Nephron (organoid): ENCODE measurements around the gene SLC46A2.

Experiments used
- H3K27ac Mint-ChIP-seq, 3 experiments: 2 replicates each; pipeline ENCODE4 v1.8.0; 2020; ENCODE audit warnings: mixed read lengths in 3 of 3, mild to moderate bottlenecking in 2 of 3, moderate library complexity in 1 of 3
- H3K27me3 Mint-ChIP-seq: 2 replicates; pipeline ENCODE4 v1.8.0; 2021; ENCODE audit warnings: low read depth, mild to moderate bottlenecking, moderate library complexity, mixed read lengths
- H3K36me3 Mint-ChIP-seq: 2 replicates; pipeline ENCODE4 v1.8.0; 2020; ENCODE audit warnings: low read depth, mixed read lengths
- H3K4me1 Mint-ChIP-seq: 2 replicates; pipeline ENCODE4 v1.8.0; 2020; ENCODE audit warnings: mixed read lengths
- H3K4me3 Mint-ChIP-seq, 3 experiments: 2 replicates each; pipeline ENCODE4 v1.8.0; 2020; ENCODE audit warnings: mild to moderate bottlenecking in 3 of 3, mixed read lengths in 3 of 3, moderate library complexity in 2 of 3
- H3K9me3 Mint-ChIP-seq: 2 replicates; pipeline ENCODE4 v1.8.0; 2020; ENCODE audit warnings: mixed read lengths
- TF ChIP-seq, protein P1 (sequence below), 3 experiments: fragments of 200-600 bp; sonication (generic); IDR thresholded peaks; one replicate each; pipeline ENCODE4 v1.5.0; 2021; ENCODE audit warnings: antibody characterized with exemption in 3 of 3; ENCODE audit not compliant: unreplicated experiment in 3 of 3

Gene SLC46A2

DNA sequence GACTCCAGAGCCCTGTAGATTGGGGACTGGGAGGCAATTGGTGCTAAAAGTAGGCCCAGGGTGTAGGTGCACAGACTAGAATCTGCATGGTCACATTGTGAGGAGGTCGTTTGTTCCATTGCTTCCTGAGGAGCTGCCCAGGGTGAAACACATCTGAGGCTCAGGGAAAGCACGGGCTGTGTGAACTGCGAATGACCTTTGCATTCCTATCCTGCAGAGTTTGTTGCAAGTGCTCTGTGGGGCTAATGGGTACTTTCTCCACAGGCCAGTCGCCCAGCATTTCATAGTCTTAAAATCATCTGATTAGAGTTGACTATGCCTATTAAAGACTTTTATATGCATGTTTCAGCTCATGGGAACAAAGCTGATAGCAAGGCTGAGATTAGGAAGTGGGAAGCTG is 14.4 kb upstream of the SLC46A2 start:
- TF ChIP-seq, protein P1, sequence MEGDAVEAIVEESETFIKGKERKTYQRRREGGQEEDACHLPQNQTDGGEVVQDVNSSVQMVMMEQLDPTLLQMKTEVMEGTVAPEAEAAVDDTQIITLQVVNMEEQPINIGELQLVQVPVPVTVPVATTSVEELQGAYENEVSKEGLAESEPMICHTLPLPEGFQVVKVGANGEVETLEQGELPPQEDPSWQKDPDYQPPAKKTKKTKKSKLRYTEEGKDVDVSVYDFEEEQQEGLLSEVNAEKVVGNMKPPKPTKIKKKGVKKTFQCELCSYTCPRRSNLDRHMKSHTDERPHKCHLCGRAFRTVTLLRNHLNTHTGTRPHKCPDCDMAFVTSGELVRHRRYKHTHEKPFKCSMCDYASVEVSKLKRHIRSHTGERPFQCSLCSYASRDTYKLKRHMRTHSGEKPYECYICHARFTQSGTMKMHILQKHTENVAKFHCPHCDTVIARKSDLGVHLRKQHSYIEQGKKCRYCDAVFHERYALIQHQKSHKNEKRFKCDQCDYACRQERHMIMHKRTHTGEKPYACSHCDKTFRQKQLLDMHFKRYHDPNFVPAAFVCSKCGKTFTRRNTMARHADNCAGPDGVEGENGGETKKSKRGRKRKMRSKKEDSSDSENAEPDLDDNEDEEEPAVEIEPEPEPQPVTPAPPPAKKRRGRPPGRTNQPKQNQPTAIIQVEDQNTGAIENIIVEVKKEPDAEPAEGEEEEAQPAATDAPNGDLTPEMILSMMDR (IDR thresholded peaks at IDR 0.05; ENCODE audit: unreplicated experiment in 3 of 3), result no peak
- H3K27ac Mint-ChIP-seq, result peak overlapping the region in 1 of 3 experiments; percentile 57
- H3K4me1 Mint-ChIP-seq, result no peaks in the 10 kb centered on the region
- H3K4me3 Mint-ChIP-seq, result no peak overlapping the region
- H3K36me3 Mint-ChIP-seq, result no peaks in the 10 kb centered on the region
- peaks cover 13% of the 10 kb centered on the region for H3K27me3 Mint-ChIP-seq
- H3K9me3 Mint-ChIP-seq, result no peaks in the 10 kb centered on the region

DNA sequence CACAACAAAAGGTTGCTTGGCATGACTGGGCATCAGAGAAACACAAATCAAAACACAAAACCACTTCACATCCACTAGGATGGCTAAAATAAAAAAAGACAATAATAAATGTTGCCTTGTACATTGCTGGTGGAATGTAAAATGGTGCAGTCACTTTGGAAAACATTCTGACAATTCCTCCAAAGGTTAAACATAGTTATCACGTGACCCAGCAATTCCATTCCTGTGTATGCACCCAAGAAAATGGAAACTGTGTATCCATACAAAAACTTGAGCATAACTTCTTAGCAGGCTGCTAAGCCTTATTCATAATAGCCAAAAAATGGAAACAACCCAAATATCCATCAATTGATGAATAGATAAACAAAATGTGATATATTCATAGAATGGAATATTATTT is 10.2 kb upstream of the SLC46A2 start:
- H3K4me3 Mint-ChIP-seq, result no peak overlapping the region
- H3K9me3 Mint-ChIP-seq, result no peaks in the 10 kb centered on the region
- no peaks in the 10 kb centered on the region for H3K4me1 Mint-ChIP-seq
- H3K27ac Mint-ChIP-seq, result no peak overlapping the region
- H3K27me3 Mint-ChIP-seq, result peaks cover 24% of the 10 kb centered on the region
- TF ChIP-seq, protein P1 (IDR thresholded peaks at IDR 0.05; ENCODE audit: unreplicated experiment in 3 of 3), result no peak
- no peaks in the 10 kb centered on the region for H3K36me3 Mint-ChIP-seq

DNA sequence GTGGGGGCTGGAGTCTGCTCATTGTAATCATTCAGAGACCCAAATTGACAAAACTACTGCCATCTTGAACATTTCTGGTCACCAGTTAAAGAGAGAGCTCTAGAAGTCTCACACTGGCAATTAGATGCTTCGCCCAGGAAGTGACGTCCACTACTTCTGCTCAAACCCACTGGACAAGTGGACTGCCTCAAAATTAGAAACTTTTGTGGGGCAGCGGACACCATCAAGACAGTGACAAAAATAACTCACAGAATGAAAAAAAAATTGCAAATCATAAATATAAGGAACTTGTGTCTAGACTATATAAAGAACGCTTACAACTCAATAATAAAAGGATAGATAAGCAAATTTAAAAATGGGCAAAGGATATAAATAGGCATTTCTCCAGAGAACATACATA is 9.8 kb upstream of the SLC46A2 start:
- TF ChIP-seq, protein P1 (IDR thresholded peaks at IDR 0.05; ENCODE audit: unreplicated experiment in 3 of 3), result no peak
- H3K36me3 Mint-ChIP-seq, result no peaks in the 10 kb centered on the region
- no peaks in the 10 kb centered on the region for H3K4me1 Mint-ChIP-seq
- no peak overlapping the region for H3K4me3 Mint-ChIP-seq
- H3K27me3 Mint-ChIP-seq, result peaks cover 28% of the 10 kb centered on the region
- H3K9me3 Mint-ChIP-seq, result no peaks in the 10 kb centered on the region
- no peak overlapping the region for H3K27ac Mint-ChIP-seq

DNA sequence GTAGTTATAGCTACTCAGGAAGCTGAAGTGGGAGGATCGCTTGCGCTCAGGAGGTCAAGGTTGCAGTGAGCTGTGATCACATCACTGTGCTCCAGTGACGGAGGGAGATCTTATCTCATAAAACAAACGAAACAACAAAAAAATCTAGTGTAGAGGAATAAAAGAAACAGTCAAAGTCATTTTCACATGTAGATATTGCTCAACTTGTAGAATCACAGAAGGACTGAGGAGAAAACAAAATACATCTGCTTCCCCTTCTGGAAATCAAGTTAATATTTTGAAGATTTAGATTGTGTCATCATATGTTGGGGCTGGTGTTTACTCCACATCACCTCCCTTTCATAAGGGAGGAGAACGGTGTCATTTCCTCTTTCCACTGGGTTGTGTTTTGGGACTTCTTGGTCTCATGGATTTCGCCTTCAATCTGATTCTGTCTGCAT is 8.2 kb upstream of the SLC46A2 start:
- H3K27ac Mint-ChIP-seq, result no peak overlapping the region
- H3K9me3 Mint-ChIP-seq, result no peaks in the 10 kb centered on the region
- no peaks in the 10 kb centered on the region for H3K4me1 Mint-ChIP-seq
- peaks cover 32% of the 10 kb centered on the region for H3K27me3 Mint-ChIP-seq
- H3K4me3 Mint-ChIP-seq, result no peak overlapping the region
- H3K36me3 Mint-ChIP-seq, result no peaks in the 10 kb centered on the region
- TF ChIP-seq, protein P1 (IDR thresholded peaks at IDR 0.05; ENCODE audit: unreplicated experiment in 3 of 3), result no peak

DNA sequence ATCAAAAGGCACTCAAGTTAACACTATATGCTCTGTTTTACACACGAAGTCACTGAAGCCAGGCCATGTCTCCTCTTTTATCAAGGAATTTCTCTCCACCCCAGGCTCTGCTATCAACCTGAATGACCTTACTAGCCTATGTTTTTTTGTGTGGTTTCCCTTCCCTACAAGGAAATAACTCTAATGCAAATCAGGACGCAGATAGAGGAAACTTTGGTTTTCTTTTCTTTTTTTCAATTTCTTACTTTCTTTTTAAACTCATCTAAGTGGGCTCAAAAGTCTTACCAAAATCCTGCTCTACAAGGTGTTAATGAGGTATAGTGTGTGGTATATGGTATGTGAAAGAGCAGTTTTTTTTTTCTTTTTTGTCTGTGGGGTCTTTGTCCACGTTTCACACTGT is 5.5 kb upstream of the SLC46A2 start:
- Mint-ChIP-seq H3K36me3 (no peaks in the 10 kb centered on the region), H3K4me3 (no peak overlapping the region), H3K9me3 (no peaks in the 10 kb centered on the region), H3K27ac (no peak overlapping the region), H3K4me1 (no peaks in the 10 kb centered on the region), H3K27me3 (peaks cover 49% of the 10 kb centered on the region)
- TF ChIP-seq, protein P1 (IDR thresholded peaks at IDR 0.05; ENCODE audit: unreplicated experiment in 3 of 3), result no peak

DNA sequence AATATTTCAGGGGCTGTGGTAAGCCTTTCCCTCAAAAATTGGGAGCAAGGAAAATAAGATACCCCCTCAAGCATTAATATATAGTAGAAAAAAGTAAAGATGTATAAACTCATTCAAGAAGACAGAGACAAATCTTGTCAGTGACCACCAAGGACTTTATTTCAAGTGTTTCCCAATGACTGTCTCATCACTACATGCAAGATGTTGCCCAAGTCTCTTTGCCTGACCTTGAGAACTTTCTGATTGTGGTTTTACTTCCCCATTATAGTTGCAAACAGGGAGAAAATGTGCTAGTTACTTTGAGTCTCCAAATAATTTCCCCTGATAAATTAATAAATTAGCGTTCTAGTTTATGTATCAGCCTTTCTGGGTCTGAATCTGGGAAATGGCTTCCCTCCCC is 4.0 kb upstream of the SLC46A2 start:
- H3K27ac Mint-ChIP-seq, result no peak overlapping the region
- H3K4me3 Mint-ChIP-seq, result no peak overlapping the region
- no peaks in the 10 kb centered on the region for H3K4me1 Mint-ChIP-seq
- H3K9me3 Mint-ChIP-seq, result no peaks in the 10 kb centered on the region
- TF ChIP-seq, protein P1 (IDR thresholded peaks at IDR 0.05; ENCODE audit: unreplicated experiment in 3 of 3), result no peak
- peaks cover 55% of the 10 kb centered on the region for H3K27me3 Mint-ChIP-seq
- H3K36me3 Mint-ChIP-seq, result no peaks in the 10 kb centered on the region
